Erythroblast (primary cell): ENCODE measurements around the gene MAU2.

ENCODE experiments used
- GATA1 ChIP-seq: IDR thresholded peaks from 2 replicates; pipeline ENCODE4 v1.6.1; 2011; ENCODE audit warnings: low read depth, mild to moderate bottlenecking, control low read depth, low read length, moderate library complexity
- POLR2A ChIP-seq: IDR thresholded peaks from 2 replicates; pipeline ENCODE4 v1.6.1; 2011; ENCODE audit warnings: mild to moderate bottlenecking, low read length

DNA sequence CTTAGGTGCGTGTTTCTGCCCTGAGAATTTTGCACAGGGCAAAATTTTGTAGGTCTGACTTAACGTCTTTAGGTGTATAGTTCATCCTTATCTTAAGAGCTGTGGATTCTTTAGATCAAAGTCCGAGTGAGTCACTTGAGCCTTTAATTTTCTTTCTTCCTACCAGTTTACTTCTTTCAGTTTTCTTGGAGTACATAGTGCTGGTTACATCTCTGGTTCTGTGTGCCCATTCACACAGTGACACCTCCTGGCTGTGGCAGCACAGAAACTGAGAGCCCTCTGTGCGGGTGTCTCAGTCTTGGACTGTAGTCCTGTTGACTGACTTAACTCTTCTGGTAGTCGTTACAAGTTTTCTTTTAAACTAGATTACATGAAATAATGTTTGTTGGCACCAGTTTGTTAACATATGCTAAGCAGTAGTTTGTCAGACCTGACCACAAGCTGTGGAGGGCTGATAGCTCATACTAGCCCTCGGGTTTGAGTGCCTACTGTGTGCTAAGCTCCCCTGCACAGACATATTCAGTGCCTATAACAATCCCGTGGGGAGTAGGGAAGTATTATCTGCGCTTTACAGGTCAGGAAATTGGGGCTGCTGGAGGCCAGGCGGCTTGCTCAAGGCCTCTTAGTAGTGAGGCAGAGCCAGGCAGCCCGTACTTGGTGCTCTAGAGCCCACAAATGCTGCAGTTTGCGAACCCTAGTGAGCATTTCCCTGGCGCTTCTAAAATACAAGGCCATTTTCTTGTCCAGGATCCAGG, 86.4 kb downstream of the MAU2 start:
- TF ChIP-seq POLR2A (no peak), GATA1 (no peak)
